GM23248 (cell line): ENCODE measurements around the gene ABLIM2. TPM values are rescaled to one million over a fixed set of nuclear protein-coding genes. Genes with fewer than 3 reads are reported as not detected.

ENCODE experiments used
- DNase-seq: peaks from one replicate; pipeline ENCODE4 v3.0.0-alpha.2; 2015
- H2AFZ ChIP-seq: fragments of 200-600 bp; sonication (generic); 2 replicates; pipeline ENCODE4 v1.6.1; 2016; ENCODE audit warnings: antibody characterized with exemption
- H3F3A ChIP-seq: fragments of 200-600 bp; sonication (generic); 2 replicates; pipeline ENCODE4 v1.6.1; 2016; ENCODE audit warnings: mild to moderate bottlenecking, antibody characterized with exemption, mixed run types; ENCODE audit not compliant: insufficient read depth
- H3K27ac ChIP-seq: fragments of 200-600 bp; sonication (generic); 2 replicates; pipeline ENCODE4 v1.5.1; 2016; ENCODE audit warnings: mild to moderate bottlenecking
- H3K27me3 ChIP-seq: fragments of 200-600 bp; sonication (generic); replicated peaks from 2 replicates; pipeline ENCODE4 v1.6.1; 2016; ENCODE audit warnings: mild to moderate bottlenecking; ENCODE audit not compliant: insufficient read depth
- H3K36me3 ChIP-seq: fragments of 200-600 bp; sonication (generic); 2 replicates; pipeline ENCODE4 v1.6.1; 2016; ENCODE audit warnings: low read depth, mild to moderate bottlenecking
- H3K4me1 ChIP-seq: fragments of 200-600 bp; sonication (generic); 2 replicates; pipeline ENCODE4 v1.6.1; 2016; ENCODE audit warnings: mild to moderate bottlenecking; ENCODE audit not compliant: insufficient read depth
- H3K4me2 ChIP-seq: fragments of 200-600 bp; sonication (generic); one replicate; pipeline ENCODE4 v1.6.1; 2016; ENCODE audit warnings: mild to moderate bottlenecking; ENCODE audit not compliant: unreplicated experiment
- H3K4me3 ChIP-seq: fragments of 200-600 bp; sonication (generic); 2 replicates; pipeline ENCODE4 v1.5.1; 2016; ENCODE audit warnings: mild to moderate bottlenecking
- H3K79me2 ChIP-seq: fragments of 200-600 bp; sonication (generic); 2 replicates; pipeline ENCODE4 v1.6.1; 2016; ENCODE audit warnings: mild to moderate bottlenecking; ENCODE audit not compliant: insufficient read depth
- H3K9ac ChIP-seq: fragments of 200-600 bp; sonication (generic); 2 replicates; pipeline ENCODE4 v1.6.1; 2016; ENCODE audit warnings: mild to moderate bottlenecking
- H3K9me2 ChIP-seq: fragments of 200-600 bp; sonication (generic); 2 replicates; pipeline ENCODE4 v1.6.1; 2016; ENCODE audit warnings: mixed run types, mild to moderate bottlenecking, moderate library complexity; ENCODE audit not compliant: insufficient read depth
- H3K9me3 ChIP-seq: fragments of 200-600 bp; sonication (generic); one replicate; pipeline ENCODE4 v1.6.1; 2017; ENCODE audit warnings: low read depth
- H4K20me1 ChIP-seq: fragments of 200-600 bp; sonication (generic); 2 replicates; pipeline ENCODE4 v1.6.0; 2016; ENCODE audit not compliant: insufficient read depth
- EZH2 ChIP-seq: fragments of 200-600 bp; sonication (generic); IDR thresholded peaks from 2 replicates; pipeline ENCODE4 v1.6.1; 2018; ENCODE audit warnings: antibody characterized with exemption, mild to moderate bottlenecking; ENCODE audit not compliant: insufficient read depth, poor library complexity, severe bottlenecking
- EZH2phosphoT487 ChIP-seq: fragments of 200-600 bp; sonication (generic); IDR thresholded peaks from 2 replicates; pipeline ENCODE4 v1.6.1; 2018; ENCODE audit warnings: antibody characterized with exemption, moderate library complexity, mild to moderate bottlenecking, low read depth; ENCODE audit not compliant: insufficient read depth
- WGBS, 2 experiments: methylation state at CpG; one replicate each; pipeline ENCODE4 v1.1.6; 2015 to 2017; ENCODE audit warnings: low lambda C conversion rate in 2 of 2, low coverage in 1 of 2; ENCODE audit errors: missing lambda C conversion rate in 2 of 2; 5-methylcytosine and 5-hydroxymethylcytosine counted together
- in situ Hi-C: fragments of 300-500 bp; cut with MboI; formaldehyde crosslinking; loops from 2 replicates; pipeline ENCODE4 v1.15.0; 2020
- polyA plus RNA-seq: library from polyadenylated mRNA; unstranded; fragments of >200 nt; fragmentation: Nextera tagmentation; extraction: Ambion mirVana; gene quantifications from 2 replicates; pipeline ENCODE4 v1.2.1, GENCODE V29; 2016
- total RNA-seq: library from RNA; depleted of rRNA; stranded (reverse); fragments of >200 nt; shearing (Covaris generic); gene quantifications from 2 replicates; pipeline ENCODE4 v1.2.3, GENCODE V29; 2014

ABLIM2 gene
- total and polyA plus RNA-seq, 2 experiments from 2014 or later: not detected

DNA sequence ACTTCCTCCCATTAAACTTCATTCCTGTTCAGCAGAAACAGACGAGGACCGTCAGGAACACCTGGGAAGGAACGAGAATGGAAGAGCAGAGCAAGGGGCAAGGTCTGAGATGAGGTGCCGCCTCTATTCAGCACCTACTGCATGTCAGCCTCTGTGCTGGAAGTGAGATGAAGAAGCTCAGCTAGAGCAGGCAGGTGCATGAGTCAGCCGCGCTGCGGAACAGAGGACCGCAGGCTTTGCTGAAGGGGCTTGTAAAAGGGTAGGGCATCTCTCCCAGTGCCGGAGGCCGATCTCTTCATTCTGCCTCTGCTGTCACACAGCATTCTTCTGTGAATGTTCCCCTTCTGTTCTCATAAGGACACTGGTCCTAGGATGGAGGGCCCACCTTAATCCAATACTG, 6.1 kb upstream of the ABLIM2 start:
- Histone ChIP-seq H3K9me3 (no peaks in the 10 kb centered on the region), H3K27me3 (peaks cover 17% of the 10 kb centered on the region; the same call in 1 of the 2 replicates), H3K9ac (no peak overlapping the region), H3K79me2 (no peaks in the 10 kb centered on the region), H3K9me2 (no peaks in the 10 kb centered on the region), H3F3A (no peaks in the 10 kb centered on the region), H3K4me2 (no peak overlapping the region), H4K20me1 (no peaks in the 10 kb centered on the region), H3K36me3 (no peaks in the 10 kb centered on the region), H2AFZ (no peak overlapping the region), H3K27ac (no peak overlapping the region), H3K4me1 (no peaks in the 10 kb centered on the region), H3K4me3 (no peak overlapping the region)
- DNase-seq: no peak
- WGBS, 2 experiments: 69 to 71% methylated on average over 10 of the region's 10 CpGs
- TF ChIP-seq EZH2phosphoT487 (no peak), EZH2 (no peak)
- in situ Hi-C loops: no loop called here

GRCh38 chr4:8164194-8164565, 5.6 kb upstream of the ABLIM2 start:
- no peak for DNase-seq
- Histone ChIP-seq H3K27ac (no peak overlapping the region), H2AFZ (no peak overlapping the region), H4K20me1 (no peaks in the 10 kb centered on the region), H3F3A (no peaks in the 10 kb centered on the region), H3K4me2 (no peak overlapping the region), H3K36me3 (no peaks in the 10 kb centered on the region), H3K79me2 (no peaks in the 10 kb centered on the region), H3K4me1 (no peaks in the 10 kb centered on the region), H3K9me2 (no peaks in the 10 kb centered on the region), H3K9ac (no peak overlapping the region), H3K4me3 (no peak overlapping the region), H3K27me3 (peaks cover 17% of the 10 kb centered on the region; the same call in 1 of the 2 replicates), H3K9me3 (no peaks in the 10 kb centered on the region)
- TF ChIP-seq EZH2phosphoT487 (no peak), EZH2 (no peak)
- in situ Hi-C loops: no loop called here
- WGBS, 2 experiments: 49 to 54% methylated on average over 9 of the region's 9 CpGs

DNA sequence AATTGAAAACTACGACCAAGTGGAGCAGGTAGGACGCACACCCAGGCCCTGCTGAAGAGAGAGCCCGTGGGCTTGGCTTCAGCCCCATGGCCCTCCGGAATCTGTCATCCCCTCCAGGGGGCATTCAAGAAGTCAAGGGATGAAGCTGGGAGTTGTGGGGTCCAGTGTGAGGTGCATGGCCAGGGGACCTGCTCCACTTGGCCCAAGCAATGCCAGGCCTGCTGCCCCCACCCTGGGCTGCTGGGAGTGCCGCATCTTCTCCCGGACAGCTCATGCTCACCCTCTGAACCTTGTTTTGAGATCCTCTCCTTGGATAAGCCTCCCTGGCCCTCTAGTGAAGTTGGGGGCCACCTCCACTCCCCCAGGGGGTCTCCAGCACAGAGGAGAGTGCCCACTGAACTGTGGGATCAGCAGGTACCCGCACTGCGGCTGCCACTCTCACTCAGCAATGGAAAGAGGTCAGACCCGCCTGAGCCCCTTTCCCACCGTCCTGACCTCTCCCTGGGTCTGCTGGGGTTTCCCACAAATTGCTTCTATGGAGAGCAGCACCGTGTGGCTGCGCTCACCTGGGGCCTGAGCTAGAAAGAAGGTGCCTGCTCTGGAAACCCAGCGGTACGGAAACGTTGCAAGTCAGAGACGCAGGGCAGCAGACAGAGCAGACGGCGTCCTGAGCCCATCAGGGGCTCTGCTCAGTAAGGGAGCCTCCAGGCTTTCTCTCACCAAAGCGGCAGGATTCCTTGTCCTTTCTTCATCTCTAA, 5.0 kb upstream of the ABLIM2 start:
- Histone ChIP-seq H3K4me2 (no peak overlapping the region), H3K4me1 (no peaks in the 10 kb centered on the region), H3K36me3 (no peaks in the 10 kb centered on the region), H4K20me1 (no peaks in the 10 kb centered on the region), H3K27me3 (peaks cover 17% of the 10 kb centered on the region; the same call in 1 of the 2 replicates), H3K79me2 (no peaks in the 10 kb centered on the region), H3K9me2 (no peaks in the 10 kb centered on the region), H3K27ac (no peak overlapping the region), H3F3A (no peaks in the 10 kb centered on the region), H3K4me3 (no peak overlapping the region), H2AFZ (no peak overlapping the region), H3K9me3 (no peaks in the 10 kb centered on the region), H3K9ac (no peak overlapping the region)
- 64% methylated on average over 19 of the region's 19 CpGs for WGBS, 2 experiments
- no peak for DNase-seq
- TF ChIP-seq EZH2 (no peak), EZH2phosphoT487 (no peak)
- in situ Hi-C loops: no loop called here

- in situ Hi-C loops: no loop called here
Observed at GRCh38 chr4:8163026-8163425, 4.4 kb upstream of the ABLIM2 start.

More at GRCh38 chr4:8163026-8163425, 4.4 kb upstream of the ABLIM2 start:
- H3K9ac ChIP-seq: no peak overlapping the region
- no peaks in the 10 kb centered on the region for H3K79me2 ChIP-seq
- TF ChIP-seq EZH2phosphoT487: no peak
- no peak for TF ChIP-seq EZH2
- no peaks in the 10 kb centered on the region for H3K9me2 ChIP-seq
- peaks cover 16% of the 10 kb centered on the region for H3K27me3 ChIP-seq
- DNase-seq: no peak
- H4K20me1 ChIP-seq: no peaks in the 10 kb centered on the region
- H3K4me3 ChIP-seq: no peak overlapping the region
- 52% methylated on average over 7 of the region's 7 CpGs for WGBS, 2 experiments
- H2AFZ ChIP-seq: no peak overlapping the region
- H3K4me1 ChIP-seq: no peaks in the 10 kb centered on the region
- no peak overlapping the region for H3K27ac ChIP-seq
- H3K36me3 ChIP-seq: no peaks in the 10 kb centered on the region
- no peak overlapping the region for H3K4me2 ChIP-seq
- H3K9me3 ChIP-seq: no peaks in the 10 kb centered on the region
- H3F3A ChIP-seq: no peaks in the 10 kb centered on the region
